Measurements from ENCODE around the gene TBC1D22A.
A peak's percentile ranks its signal among the peaks of the same experiment; 100 is the strongest.

The TBC1D22A gene

GRCh38 chr22:46941968-46942798 is 179.7 kb downstream of the TBC1D22A start:
- DNase-seq: no peak

- no peak for DNase-seq
These were observed 180.6 kb downstream of the TBC1D22A start for GRCh38 chr22:46942799-46943785.

GRCh38 chr22:46945481-46945880 is 183.0 kb downstream of the TBC1D22A start:
- no peak for DNase-seq

- no peak for DNase-seq
These were observed 184.0 kb downstream of the TBC1D22A start for GRCh38 chr22:46946383-46946962.

- DNase-seq: no peak
These were observed 185.2 kb downstream of the TBC1D22A start for GRCh38 chr22:46947516-46948257.

- DNase-seq: no peak
These were observed 186.1 kb downstream of the TBC1D22A start for GRCh38 chr22:46948411-46949144.

GRCh38 chr22:46951350-46951749 is 188.9 kb downstream of the TBC1D22A start:
- no peak for DNase-seq

- DNase-seq: no peak
These were observed 189.5 kb downstream of the TBC1D22A start for GRCh38 chr22:46951973-46952372.

- DNase-seq: no peak
These were observed 191.7 kb downstream of the TBC1D22A start for GRCh38 chr22:46953968-46954765.

- no peak for DNase-seq
These were observed 192.3 kb downstream of the TBC1D22A start for GRCh38 chr22:46954781-46955180.

- no peak for DNase-seq
These were observed 194.2 kb downstream of the TBC1D22A start for GRCh38 chr22:46956498-46957215.

GRCh38 chr22:46957521-46957920 is 195.1 kb downstream of the TBC1D22A start:
- DNase-seq: no peak

- no peak for DNase-seq
These were observed 195.7 kb downstream of the TBC1D22A start for GRCh38 chr22:46958191-46958590.

GRCh38 chr22:46958658-46959057 is 196.2 kb downstream of the TBC1D22A start:
- DNase-seq: no peak

- no peak for DNase-seq
These were observed 196.9 kb downstream of the TBC1D22A start for GRCh38 chr22:46959369-46959768.

GRCh38 chr22:46961591-46962295 is 199.3 kb downstream of the TBC1D22A start:
- no peak for DNase-seq

- no peak for DNase-seq
These were observed 200.0 kb downstream of the TBC1D22A start for GRCh38 chr22:46962406-46962805.

GRCh38 chr22:46963672-46964545 is 201.5 kb downstream of the TBC1D22A start:
- DNase-seq: peak; percentile 72

Measured in NCI-H748 treated with DMSO at 0.1 percent for 48 hours (cell line).